ENCODE results near the gene GGT6. TPM values are rescaled to one million over a fixed set of nuclear protein-coding genes. Genes with fewer than 3 reads are reported as not detected.

GGT6 gene
- polyA plus RNA-seq, 1 donor (not counting 4 experiments of a cell fraction or from before 2014, with no cell fraction given): 0.93 TPM

GRCh38 chr17:4587803-4588202 lies 27.4 kb upstream of the GGT6 start:
- Histone ChIP-seq H4K20me1 (ENCODE audit: control insufficient read depth, extremely low read depth, insufficient read depth, low read length) (no peaks in the 10 kb centered on the region), H3K27ac (ENCODE audit: control insufficient read depth, insufficient read depth, low read length) (no peak overlapping the region), H3K36me3 (ENCODE audit: control insufficient read depth in 2 of 2, extremely low read depth in 1 of 2, insufficient read depth in 2 of 2, low read length in 2 of 2) (no peaks in the 10 kb centered on the region), H2AFZ (ENCODE audit: control insufficient read depth, low read length) (no peak overlapping the region), H3K27me3 (ENCODE audit: control insufficient read depth, extremely low read depth, insufficient read depth, low read length) (peaks cover 76% of the 10 kb centered on the region), H3K4me3 (ENCODE audit: control insufficient read depth in 2 of 3, extremely low read depth in 1 of 3, insufficient read depth in 2 of 3, low read depth in 1 of 3, low read length in 3 of 3) (no peak overlapping the region), H3K9me3 (ENCODE audit: control insufficient read depth, low read depth, low read length) (no peaks in the 10 kb centered on the region), H3K4me2 (ENCODE audit: control insufficient read depth, extremely low read depth, insufficient read depth, low read depth, low read length) (no peak overlapping the region), H3K9ac (ENCODE audit: control insufficient read depth, extremely low read depth, insufficient read depth, low read length) (no peak overlapping the region), H3K79me2 (ENCODE audit: control insufficient read depth, insufficient read depth, low read length) (no peaks in the 10 kb centered on the region), H3K4me1 (ENCODE audit: control insufficient read depth, extremely low read depth, insufficient read depth, low read length) (no peaks in the 10 kb centered on the region), H3K9me1 (ENCODE audit: control insufficient read depth, extremely low read depth, insufficient read depth, low read length) (no peaks in the 10 kb centered on the region)
- TF ChIP-seq, protein P1, sequence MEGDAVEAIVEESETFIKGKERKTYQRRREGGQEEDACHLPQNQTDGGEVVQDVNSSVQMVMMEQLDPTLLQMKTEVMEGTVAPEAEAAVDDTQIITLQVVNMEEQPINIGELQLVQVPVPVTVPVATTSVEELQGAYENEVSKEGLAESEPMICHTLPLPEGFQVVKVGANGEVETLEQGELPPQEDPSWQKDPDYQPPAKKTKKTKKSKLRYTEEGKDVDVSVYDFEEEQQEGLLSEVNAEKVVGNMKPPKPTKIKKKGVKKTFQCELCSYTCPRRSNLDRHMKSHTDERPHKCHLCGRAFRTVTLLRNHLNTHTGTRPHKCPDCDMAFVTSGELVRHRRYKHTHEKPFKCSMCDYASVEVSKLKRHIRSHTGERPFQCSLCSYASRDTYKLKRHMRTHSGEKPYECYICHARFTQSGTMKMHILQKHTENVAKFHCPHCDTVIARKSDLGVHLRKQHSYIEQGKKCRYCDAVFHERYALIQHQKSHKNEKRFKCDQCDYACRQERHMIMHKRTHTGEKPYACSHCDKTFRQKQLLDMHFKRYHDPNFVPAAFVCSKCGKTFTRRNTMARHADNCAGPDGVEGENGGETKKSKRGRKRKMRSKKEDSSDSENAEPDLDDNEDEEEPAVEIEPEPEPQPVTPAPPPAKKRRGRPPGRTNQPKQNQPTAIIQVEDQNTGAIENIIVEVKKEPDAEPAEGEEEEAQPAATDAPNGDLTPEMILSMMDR (optimal IDR thresholded peaks at IDR 0.05 in 1 of 3, IDR thresholded peaks at IDR 0.05 in 1 of 3, conservative IDR thresholded peaks at IDR 0.05 in 1 of 3; ENCODE audit: extremely low read depth in 1 of 3, insufficient read depth in 2 of 3, low read length in 3 of 3): no peak
- TF ChIP-seq EZH2 (IDR thresholded peaks at IDR 0.05; ENCODE audit: low read length): no peak
- no peak for DNase-seq (ENCODE audit: low read depth, low spot score)
- dilution Hi-C loops (cut with MboI; ENCODE audit: extremely low pct_ligation_motif_present, low sequenced_read_pairs): no loop called here
- no peak for FAIRE-seq

GRCh38 chr17:4587195-4587594 lies 26.8 kb upstream of the GGT6 start:
- Histone ChIP-seq H4K20me1 (ENCODE audit: control insufficient read depth, extremely low read depth, insufficient read depth, low read length) (no peaks in the 10 kb centered on the region), H3K4me1 (ENCODE audit: control insufficient read depth, extremely low read depth, insufficient read depth, low read length) (no peaks in the 10 kb centered on the region), H3K9me1 (ENCODE audit: control insufficient read depth, extremely low read depth, insufficient read depth, low read length) (no peaks in the 10 kb centered on the region), H3K36me3 (ENCODE audit: control insufficient read depth in 2 of 2, extremely low read depth in 1 of 2, insufficient read depth in 2 of 2, low read length in 2 of 2) (no peaks in the 10 kb centered on the region), H3K4me2 (ENCODE audit: control insufficient read depth, extremely low read depth, insufficient read depth, low read depth, low read length) (no peak overlapping the region), H2AFZ (ENCODE audit: control insufficient read depth, low read length) (no peak overlapping the region), H3K27me3 (ENCODE audit: control insufficient read depth, extremely low read depth, insufficient read depth, low read length) (peaks cover 82% of the 10 kb centered on the region), H3K9me3 (ENCODE audit: control insufficient read depth, low read depth, low read length) (no peaks in the 10 kb centered on the region), H3K9ac (ENCODE audit: control insufficient read depth, extremely low read depth, insufficient read depth, low read length) (no peak overlapping the region), H3K79me2 (ENCODE audit: control insufficient read depth, insufficient read depth, low read length) (no peaks in the 10 kb centered on the region), H3K27ac (ENCODE audit: control insufficient read depth, insufficient read depth, low read length) (no peak overlapping the region), H3K4me3 (ENCODE audit: control insufficient read depth in 2 of 3, extremely low read depth in 1 of 3, insufficient read depth in 2 of 3, low read depth in 1 of 3, low read length in 3 of 3) (no peak overlapping the region)
- TF ChIP-seq, protein P1 (optimal IDR thresholded peaks at IDR 0.05 in 1 of 3, IDR thresholded peaks at IDR 0.05 in 1 of 3, conservative IDR thresholded peaks at IDR 0.05 in 1 of 3; ENCODE audit: extremely low read depth in 1 of 3, insufficient read depth in 2 of 3, low read length in 3 of 3): no peak
- no peak for TF ChIP-seq EZH2 (IDR thresholded peaks at IDR 0.05; ENCODE audit: low read length)
- FAIRE-seq (no peak), DNase-seq (ENCODE audit: low read depth, low spot score) (no peak)
- dilution Hi-C loops (cut with MboI; ENCODE audit: extremely low pct_ligation_motif_present, low sequenced_read_pairs): no loop called here

Data from keratinocyte (primary cell).